ENCODE measurements around the gene ANXA6. TPM values are rescaled to one million over a fixed set of nuclear protein-coding genes. Genes with fewer than 3 reads are reported as not detected.

ANXA6 gene
- polyA plus RNA-seq, 1 of the 3 experiments (the other 2 are of a cell fraction) = 87.5 TPM

- no peak for TF ChIP-seq USF2 (IDR thresholded peaks at IDR 0.05; ENCODE audit: borderline replicate concordance, low read depth, low read length)
- TF ChIP-seq ELF1 (IDR thresholded peaks at IDR 0.05) = no peak
- TF ChIP-seq RAD21 (IDR thresholded peaks at IDR 0.05; ENCODE audit: low read length) = no peak
These were observed 47.8 kb upstream of the ANXA6 start (continued) for GRCh38 chr5:151205411-151205810.

GRCh38 chr5:151204051-151204450, 46.5 kb upstream of the ANXA6 start:
- H3K4me2 ChIP-seq = no peak overlapping the region
- no peaks in the 10 kb centered on the region for H4K20me1 ChIP-seq (ENCODE audit: insufficient read depth)
- CTCF ChIA-PET = interaction anchor here (0.8 to 1.6 kb wide), 2 partner anchors 17 to 152 kb away, joined by 3 read pairs; no protein-coding TSS in a partner anchor
- no peaks in the 10 kb centered on the region for H3K9me3 ChIP-seq
- no peak overlapping the region for H3K4me3 ChIP-seq (ENCODE audit: low read depth in 2 of 2, low read length in 1 of 2)
- H3K27me3 ChIP-seq (ENCODE audit: insufficient read depth) = no peaks in the 10 kb centered on the region
- no peaks in the 10 kb centered on the region for H3K4me1 ChIP-seq (ENCODE audit: control insufficient read depth in 1 of 2, insufficient read depth in 2 of 2, low read depth in 1 of 2, low read length in 1 of 2)
- no peaks in the 10 kb centered on the region for H3F3A ChIP-seq (replicated peaks; ENCODE audit: insufficient read depth)
- WGBS (ENCODE audit: low lambda C conversion rate) = 74% methylated on average over 5 of the region's 5 CpGs
- no peak for TF ChIP-seq EZH2phosphoT487 (IDR thresholded peaks at IDR 0.05; ENCODE audit: borderline replicate concordance, low read depth)
- no peak for TF ChIP-seq FOXM1 (IDR thresholded peaks at IDR 0.05; ENCODE audit: low read depth)
- TF ChIP-seq RAD21 (IDR thresholded peaks at IDR 0.05; ENCODE audit: low read length) = no peak
- TF ChIP-seq EP300 (IDR thresholded peaks at IDR 0.05; ENCODE audit: borderline replicate concordance in 1 of 2, low read depth in 1 of 2, low read length in 1 of 2) = no peak
- no peak for TF ChIP-seq MXI1 (IDR thresholded peaks at IDR 0.05; ENCODE audit: low read depth, low read length)
- TF ChIP-seq MEF2A (IDR thresholded peaks at IDR 0.05; ENCODE audit: borderline replicate concordance, low read depth) = no peak
- no peak for TF ChIP-seq YY1 (IDR thresholded peaks at IDR 0.05; ENCODE audit: low read depth)
- TF ChIP-seq USF1 (IDR thresholded peaks at IDR 0.05; ENCODE audit: borderline replicate concordance, low read depth) = no peak
- TF ChIP-seq FOXJ3 (CRISPR knock-in tag; IDR thresholded peaks at IDR 0.05) = no peak
- no peak for TF ChIP-seq TCF12 (IDR thresholded peaks at IDR 0.05)
- no peak for TF ChIP-seq GATA2 (CRISPR knock-in tag; IDR thresholded peaks at IDR 0.05)
- no peak for TF ChIP-seq GABPA (IDR thresholded peaks at IDR 0.05; ENCODE audit: low read depth)
- no peak for TF ChIP-seq CHD2 (IDR thresholded peaks at IDR 0.05; ENCODE audit: low read length, partially characterized antibody)
- TF ChIP-seq TAF1 (IDR thresholded peaks at IDR 0.05; ENCODE audit: borderline replicate concordance, low read depth, low read length) = no peak
- no peak for TF ChIP-seq IRF3 (IDR thresholded peaks at IDR 0.05; ENCODE audit: low read depth, low read length)
- TF ChIP-seq ELF1 (IDR thresholded peaks at IDR 0.05) = no peak
- no peak for TF ChIP-seq NRF1 (IDR thresholded peaks at IDR 0.05; ENCODE audit: low read depth, low read length)
- TF ChIP-seq RCOR1 (IDR thresholded peaks at IDR 0.05; ENCODE audit: low read length) = no peak
- TF ChIP-seq REST (IDR thresholded peaks at IDR 0.05; ENCODE audit: low read depth, low read length) = no peak
- TF ChIP-seq CTCF (IDR thresholded peaks at IDR 0.05) = no peak
- no peaks in the 10 kb centered on the region for H3K79me2 ChIP-seq (ENCODE audit: insufficient read depth)
- DNase-seq = no peak
- no peak overlapping the region for H2AFZ ChIP-seq (ENCODE audit: low read depth)
- H3K9ac ChIP-seq = no peak overlapping the region
- no peaks in the 10 kb centered on the region for H3K9me2 ChIP-seq
- POLR2A ChIA-PET = no interaction called here
- no peak overlapping the region for H3K27ac ChIP-seq (ENCODE audit: low read depth in 2 of 2, low read length in 1 of 2)
- no peaks in the 10 kb centered on the region for H3K36me3 ChIP-seq (replicated peaks in 1 of 2; ENCODE audit: control insufficient read depth in 1 of 2, insufficient read depth in 2 of 2, low read length in 1 of 2)

Measured in SK-N-SH (cell line).